ENCODE data around the gene IER3IP1.
"Not testable (repeated sequence)": the region's sequence is repeated elsewhere in the genome, so short reads cannot be mapped to it uniquely, and the experiment has no call there.

Gene IER3IP1, protein sequence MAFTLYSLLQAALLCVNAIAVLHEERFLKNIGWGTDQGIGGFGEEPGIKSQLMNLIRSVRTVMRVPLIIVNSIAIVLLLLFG

DNA sequence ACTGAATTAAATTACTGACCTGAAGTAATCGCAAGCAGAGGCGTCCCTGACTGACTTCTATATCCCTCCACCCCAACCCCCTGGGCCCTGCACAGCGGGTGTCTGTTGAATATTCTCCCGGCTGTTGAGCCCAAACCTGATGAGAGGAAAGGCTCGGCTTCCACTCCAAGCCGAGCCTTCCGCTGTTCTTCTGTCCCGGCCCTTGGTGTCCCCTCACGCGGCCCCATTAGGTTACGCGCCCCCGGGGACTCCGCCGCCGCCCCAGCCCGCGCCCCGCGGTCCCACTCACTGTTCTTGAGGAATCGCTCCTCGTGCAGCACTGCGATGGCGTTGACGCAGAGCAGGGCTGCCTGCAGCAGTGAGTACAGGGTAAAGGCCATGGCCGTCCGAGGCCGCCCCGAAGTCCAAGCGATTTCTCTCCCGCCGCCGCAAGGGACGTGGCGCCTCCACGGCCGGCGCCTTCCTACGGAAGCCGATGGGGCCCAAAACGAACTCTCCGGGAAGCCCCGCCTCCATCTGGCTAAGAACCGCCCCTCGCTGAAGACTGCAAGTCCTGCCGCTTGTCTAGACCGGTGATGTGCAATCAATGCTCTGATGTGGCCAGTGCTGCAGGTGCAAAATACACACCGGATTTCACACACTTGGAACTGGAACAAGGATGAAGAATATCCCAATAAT, at the start of gene IER3IP1:
Gene IER3IP1 (minus strand): TSS at position 467 of the 678 bp plus-strand sequence. CDS start 87 bp downstream, at position 380.
- Histone ChIP-seq H3K9ac (ENCODE audit: low read length) (peak within 1 kb of the TSS; percentile 95), H3K4me1 (ENCODE audit: control insufficient read depth, insufficient read depth, low read length) (peaks cover 14% of the 10 kb centered on the region), H3K4me3 (ENCODE audit: low read length) (peak within 1 kb of the TSS; percentile 82), H3K27me3 (ENCODE audit: control insufficient read depth, insufficient read depth, low read length) (no peaks in the 10 kb centered on the region), H3K36me3 (ENCODE audit: control insufficient read depth, insufficient read depth, low read length) (no peaks in the 10 kb centered on the region), H3K9me3 (ENCODE audit: control insufficient read depth, low read length) (no peaks in the 10 kb centered on the region)

DNA sequence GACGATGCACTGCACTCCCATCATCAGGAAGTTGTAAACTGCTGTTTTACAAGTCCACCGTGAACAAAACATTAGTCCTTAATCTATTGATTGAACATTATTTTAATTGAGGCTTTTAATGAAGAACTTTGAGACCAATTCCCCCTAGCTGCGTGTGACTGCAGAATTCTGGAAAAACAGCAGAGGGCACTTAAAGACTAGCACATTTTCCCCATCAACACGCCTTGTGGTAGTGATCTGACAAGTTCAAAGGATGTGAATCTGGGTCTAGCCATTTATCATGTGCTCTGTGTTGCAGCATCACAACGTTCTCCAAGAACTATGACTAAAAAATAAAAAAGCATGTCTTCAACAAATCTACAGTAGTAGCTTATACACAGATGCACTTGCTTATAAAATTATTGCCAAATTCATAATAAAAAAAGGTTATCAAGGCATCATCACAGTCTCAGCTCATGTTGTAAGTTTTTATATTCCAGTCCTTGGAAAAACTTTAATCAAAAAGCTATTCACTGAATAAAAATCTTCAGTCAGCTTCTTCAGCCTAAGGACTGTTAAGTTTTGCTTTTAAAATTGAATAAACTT, 39.5 kb upstream of the IER3IP1 start:
- Histone ChIP-seq H3K9ac (ENCODE audit: low read length) (no peak overlapping the region), H3K9me3 (ENCODE audit: control insufficient read depth, low read length) (no peaks in the 10 kb centered on the region), H3K4me3 (ENCODE audit: low read length) (no peak overlapping the region), H3K4me1 (ENCODE audit: control insufficient read depth, insufficient read depth, low read length) (no peaks in the 10 kb centered on the region), H3K36me3 (ENCODE audit: control insufficient read depth, insufficient read depth, low read length) (no peaks in the 10 kb centered on the region), H3K27me3 (ENCODE audit: control insufficient read depth, insufficient read depth, low read length) (peaks cover 3% of the 10 kb centered on the region)

DNA sequence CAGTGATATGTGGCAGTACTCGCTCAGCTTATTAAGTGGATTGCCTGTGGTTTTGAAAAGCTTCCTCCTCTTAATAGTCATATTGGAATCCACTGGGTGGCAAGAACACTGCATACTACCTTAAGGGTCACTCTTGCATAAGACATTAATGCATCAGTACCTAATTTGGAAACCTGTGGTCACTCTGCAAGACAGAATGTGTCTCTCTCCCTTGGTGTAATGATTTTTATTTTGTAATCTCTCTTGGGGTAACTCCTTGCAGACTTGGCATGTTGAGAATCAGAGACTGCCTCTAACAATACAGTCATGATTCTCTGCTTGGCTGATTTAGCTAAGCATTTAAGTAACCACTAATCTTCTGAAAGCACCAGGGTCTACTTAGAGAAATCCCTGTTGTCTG, 33.0 kb upstream of the IER3IP1 start:
- Histone ChIP-seq H3K4me1 (ENCODE audit: control insufficient read depth, insufficient read depth, low read length) (no peaks in the 10 kb centered on the region), H3K36me3 (ENCODE audit: control insufficient read depth, insufficient read depth, low read length) (no peaks in the 10 kb centered on the region), H3K27me3 (ENCODE audit: control insufficient read depth, insufficient read depth, low read length) (peaks cover 3% of the 10 kb centered on the region)

DNA sequence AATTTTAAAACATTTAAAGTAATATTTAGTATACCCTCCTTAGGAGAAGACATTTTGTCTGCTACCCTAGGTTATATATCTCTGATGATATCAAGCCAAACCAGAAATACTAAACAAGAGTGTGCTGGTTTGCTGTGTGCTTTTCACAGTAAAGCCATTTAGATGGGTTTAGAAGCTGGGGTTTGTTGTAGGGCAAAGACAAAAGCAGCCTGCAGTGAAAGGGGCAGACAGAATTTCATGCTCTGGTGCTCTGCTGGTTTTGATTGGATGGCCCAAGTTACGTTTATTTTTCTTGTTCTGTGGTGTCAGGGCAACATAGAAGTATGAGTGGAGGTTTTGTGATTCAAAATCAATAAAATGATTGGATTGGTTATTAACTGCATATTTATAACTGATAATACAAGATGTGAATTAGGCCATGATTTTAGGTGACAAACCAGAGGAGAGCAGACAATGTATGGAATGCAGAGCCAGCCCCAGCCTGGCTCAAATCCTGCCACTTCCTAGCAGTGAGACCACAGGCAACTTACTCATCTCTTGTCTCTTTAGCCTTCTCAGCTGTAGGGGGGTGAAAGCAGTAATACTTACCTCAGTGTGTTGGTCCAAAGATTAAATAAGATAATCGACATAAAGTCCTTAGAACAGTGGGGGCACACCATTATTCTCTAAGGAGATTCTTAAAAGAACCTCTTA, 30.9 kb upstream of the IER3IP1 start:
- Histone ChIP-seq H3K9me3 (ENCODE audit: control insufficient read depth, low read length) (no peaks in the 10 kb centered on the region), H3K4me1 (ENCODE audit: control insufficient read depth, insufficient read depth, low read length) (no peaks in the 10 kb centered on the region), H3K36me3 (ENCODE audit: control insufficient read depth, insufficient read depth, low read length) (no peaks in the 10 kb centered on the region), H3K4me3 (ENCODE audit: low read length) (no peak overlapping the region), H3K27me3 (ENCODE audit: control insufficient read depth, insufficient read depth, low read length) (no peaks in the 10 kb centered on the region), H3K9ac (ENCODE audit: low read length) (no peak overlapping the region)

More for the DNA sequence above, 33.0 kb upstream of the IER3IP1 start:
- H3K9ac ChIP-seq (ENCODE audit: low read length), result no peak overlapping the region
- no peaks in the 10 kb centered on the region for H3K9me3 ChIP-seq (ENCODE audit: control insufficient read depth, low read length)
- H3K4me3 ChIP-seq (ENCODE audit: low read length), result no peak overlapping the region

DNA sequence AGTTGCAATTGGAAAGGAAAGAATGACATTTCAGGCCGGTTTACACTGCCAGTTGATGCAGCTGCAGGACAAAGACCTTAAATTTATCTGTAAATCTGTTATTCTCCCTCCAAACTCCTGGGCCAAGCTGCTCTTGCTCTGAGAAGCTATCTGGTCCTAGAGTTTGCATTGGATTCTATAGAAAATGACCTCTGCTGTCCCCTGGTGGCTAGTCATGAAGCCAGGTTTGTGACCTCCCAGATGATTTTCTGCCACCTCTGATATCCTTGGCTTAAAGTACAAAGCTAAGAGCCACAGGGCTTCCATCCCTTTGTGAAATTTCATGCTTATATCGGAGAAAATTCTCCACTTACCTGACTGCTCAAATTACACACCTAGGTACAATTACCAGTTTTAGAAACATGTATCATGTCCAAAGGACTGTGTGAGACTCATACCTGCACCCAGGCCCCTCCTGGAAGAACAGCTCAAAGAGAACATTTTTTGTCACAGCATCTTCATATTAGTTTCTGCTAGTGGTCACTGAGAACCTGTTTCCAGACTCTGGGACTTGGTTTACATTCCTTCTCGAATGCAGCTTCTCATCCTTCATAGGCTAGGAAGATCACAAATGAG, 28.9 kb upstream of the IER3IP1 start:
- Histone ChIP-seq H3K4me3 (ENCODE audit: low read length) (no peak overlapping the region), H3K36me3 (ENCODE audit: control insufficient read depth, insufficient read depth, low read length) (no peaks in the 10 kb centered on the region), H3K9me3 (ENCODE audit: control insufficient read depth, low read length) (no peaks in the 10 kb centered on the region), H3K4me1 (ENCODE audit: control insufficient read depth, insufficient read depth, low read length) (no peaks in the 10 kb centered on the region), H3K27me3 (ENCODE audit: control insufficient read depth, insufficient read depth, low read length) (no peaks in the 10 kb centered on the region), H3K9ac (ENCODE audit: low read length) (no peak overlapping the region)

DNA sequence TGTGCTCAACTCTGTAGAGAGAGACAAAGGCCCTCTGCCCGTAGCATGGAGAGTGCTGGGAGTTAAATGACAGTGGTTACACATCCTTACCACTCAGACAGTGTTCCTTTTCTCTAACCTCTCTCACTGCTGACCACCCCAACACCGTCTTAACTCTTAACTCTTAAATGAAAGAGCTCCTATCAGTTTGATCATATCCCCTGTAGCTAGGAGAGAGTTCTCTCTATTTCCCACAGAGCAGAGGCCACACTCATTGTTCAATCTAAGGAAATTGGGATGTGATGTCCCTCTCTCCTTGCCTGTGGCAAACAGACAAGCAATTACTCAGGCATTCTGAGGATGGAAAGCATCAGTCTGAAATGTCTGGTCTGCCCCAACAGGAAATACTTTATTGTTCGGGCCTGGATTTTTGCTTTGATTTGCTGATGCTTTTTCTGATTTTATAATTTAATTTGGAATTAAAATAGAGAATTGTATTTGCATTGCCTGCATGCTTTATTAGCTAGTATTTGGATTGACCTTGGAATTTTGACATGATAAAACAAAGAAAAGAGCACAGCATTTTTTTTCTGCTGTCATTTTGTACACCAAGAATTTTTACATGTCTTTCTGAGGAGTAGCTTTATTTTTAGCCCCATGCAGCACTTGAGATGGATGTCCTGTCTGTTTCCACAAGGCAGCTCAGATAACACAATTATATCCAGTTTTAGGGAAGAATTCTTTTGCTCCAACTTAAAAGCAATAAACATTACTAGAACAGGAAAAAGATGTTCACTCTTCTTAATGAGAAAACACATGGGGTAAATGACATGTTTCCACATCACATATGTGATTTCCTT, 27.7 kb upstream of the IER3IP1 start:
- Histone ChIP-seq H3K4me1 (ENCODE audit: control insufficient read depth, insufficient read depth, low read length) (no peaks in the 10 kb centered on the region), H3K36me3 (ENCODE audit: control insufficient read depth, insufficient read depth, low read length) (no peaks in the 10 kb centered on the region), H3K27me3 (ENCODE audit: control insufficient read depth, insufficient read depth, low read length) (no peaks in the 10 kb centered on the region), H3K9ac (ENCODE audit: low read length) (no peak overlapping the region), H3K4me3 (ENCODE audit: low read length) (no peak overlapping the region), H3K9me3 (ENCODE audit: control insufficient read depth, low read length) (no peaks in the 10 kb centered on the region)

DNA sequence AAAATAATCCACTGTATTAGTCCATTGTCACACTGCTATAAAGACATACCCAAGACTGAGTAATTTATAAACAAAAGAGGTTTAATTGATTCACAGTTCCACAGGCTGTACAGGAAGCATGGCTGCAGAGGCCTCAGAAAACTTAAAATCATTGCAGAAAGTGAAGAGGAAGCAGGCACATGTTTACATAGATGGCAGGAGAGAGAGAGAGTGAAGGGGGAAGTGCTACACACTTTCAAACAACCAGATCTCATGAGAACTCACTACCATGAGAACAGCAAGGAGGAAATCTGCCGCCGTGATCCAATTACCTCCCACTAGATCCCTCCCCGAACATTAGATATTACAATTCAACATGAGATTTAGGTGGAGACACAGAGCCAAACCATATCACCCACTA, 19.8 kb upstream of the IER3IP1 start:
- H3K36me3 ChIP-seq (ENCODE audit: control insufficient read depth, insufficient read depth, low read length); H3K4me1 ChIP-seq (ENCODE audit: control insufficient read depth, insufficient read depth, low read length); H3K27me3 ChIP-seq (ENCODE audit: control insufficient read depth, insufficient read depth, low read length); H3K9ac ChIP-seq (ENCODE audit: low read length); H3K4me3 ChIP-seq (ENCODE audit: low read length); H3K9me3 ChIP-seq (ENCODE audit: control insufficient read depth, low read length): not testable (repeated sequence)

DNA sequence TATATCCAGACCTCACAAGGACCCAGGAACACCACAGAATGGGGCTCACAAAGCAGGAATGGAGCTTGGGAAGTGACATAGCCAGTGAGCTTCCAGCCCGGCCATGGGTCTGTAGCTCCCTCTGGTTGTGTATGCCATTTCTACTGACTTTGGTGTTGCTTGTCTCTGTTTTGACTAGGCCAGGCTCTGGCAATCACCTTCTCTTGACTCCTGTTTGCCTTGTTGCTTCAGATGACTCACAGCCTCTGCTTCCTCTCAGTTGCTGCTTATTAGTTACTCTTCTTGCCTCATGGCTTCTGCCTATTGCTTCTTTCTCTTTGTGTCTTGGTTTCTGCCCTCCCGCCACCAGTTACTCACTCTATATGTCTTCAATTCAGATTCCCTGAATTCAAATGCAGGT, 15.8 kb upstream of the IER3IP1 start:
- Histone ChIP-seq H3K36me3 (ENCODE audit: control insufficient read depth, insufficient read depth, low read length) (no peaks in the 10 kb centered on the region), H3K4me3 (ENCODE audit: low read length) (no peak overlapping the region), H3K9ac (ENCODE audit: low read length) (no peak overlapping the region), H3K27me3 (ENCODE audit: control insufficient read depth, insufficient read depth, low read length) (no peaks in the 10 kb centered on the region), H3K4me1 (ENCODE audit: control insufficient read depth, insufficient read depth, low read length) (no peaks in the 10 kb centered on the region), H3K9me3 (ENCODE audit: control insufficient read depth, low read length) (no peaks in the 10 kb centered on the region)

DNA sequence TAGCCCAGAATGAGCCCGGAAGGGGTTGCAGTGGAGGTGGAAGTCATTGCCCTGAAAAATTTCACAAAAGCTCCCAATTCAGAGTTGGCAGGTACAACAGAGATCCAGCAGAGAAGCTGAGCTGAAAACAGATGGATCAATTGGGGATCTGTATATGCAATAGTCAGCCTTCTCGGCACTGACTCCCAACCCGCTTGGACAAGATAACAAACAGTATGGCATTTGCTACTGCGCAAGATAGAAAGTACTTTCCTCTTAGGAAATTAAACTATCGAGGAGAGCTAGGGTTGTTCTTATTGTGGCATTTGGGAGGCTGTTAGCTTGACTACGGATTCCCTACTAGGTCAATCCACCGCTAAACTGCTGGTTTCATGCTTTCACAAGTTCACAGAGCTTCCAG, 11.6 kb upstream of the IER3IP1 start:
- Histone ChIP-seq H3K9ac (ENCODE audit: low read length) (no peak overlapping the region), H3K4me3 (ENCODE audit: low read length) (no peak overlapping the region), H3K4me1 (ENCODE audit: control insufficient read depth, insufficient read depth, low read length) (no peaks in the 10 kb centered on the region), H3K9me3 (ENCODE audit: control insufficient read depth, low read length) (no peaks in the 10 kb centered on the region), H3K36me3 (ENCODE audit: control insufficient read depth, insufficient read depth, low read length) (no peaks in the 10 kb centered on the region), H3K27me3 (ENCODE audit: control insufficient read depth, insufficient read depth, low read length) (no peaks in the 10 kb centered on the region)

DNA sequence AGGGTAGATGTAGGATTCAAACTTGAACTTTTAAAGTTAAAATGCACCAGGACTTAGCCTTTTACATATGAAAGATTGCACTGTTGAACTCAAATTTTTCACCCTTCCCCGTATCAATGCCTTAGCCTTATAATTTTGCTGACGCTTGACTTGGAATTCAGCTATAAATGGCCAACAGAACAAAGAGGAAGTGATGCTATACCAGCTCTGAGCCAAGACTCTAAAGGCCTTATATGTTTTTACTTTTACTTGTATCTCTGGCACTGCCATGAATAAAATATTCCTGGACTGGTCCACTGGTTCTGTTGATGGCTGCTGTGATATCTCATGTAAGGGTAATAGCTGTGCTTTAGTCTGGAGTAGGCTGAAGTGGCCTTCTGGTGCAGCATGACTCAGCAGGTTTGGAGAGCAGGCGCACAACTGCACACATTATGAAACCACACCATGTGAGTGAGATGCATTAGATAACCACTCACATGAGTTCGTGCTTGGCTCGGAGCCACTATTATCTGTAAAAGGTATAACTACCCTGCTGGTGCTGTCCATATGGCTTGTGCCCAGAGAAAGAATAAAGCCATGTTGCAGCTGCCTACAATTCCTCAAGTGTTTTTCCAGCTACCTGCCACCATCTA, 8.4 kb upstream of the IER3IP1 start:
- no peaks in the 10 kb centered on the region for H3K9me3 ChIP-seq (ENCODE audit: control insufficient read depth, low read length)
- H3K4me3 ChIP-seq (ENCODE audit: low read length), result no peak overlapping the region
- no peak overlapping the region for H3K9ac ChIP-seq (ENCODE audit: low read length)
- no peaks in the 10 kb centered on the region for H3K36me3 ChIP-seq (ENCODE audit: control insufficient read depth, insufficient read depth, low read length)
- H3K4me1 ChIP-seq (ENCODE audit: control insufficient read depth, insufficient read depth, low read length), result no peaks in the 10 kb centered on the region
- H3K27me3 ChIP-seq (ENCODE audit: control insufficient read depth, insufficient read depth, low read length), result no peaks in the 10 kb centered on the region

DNA sequence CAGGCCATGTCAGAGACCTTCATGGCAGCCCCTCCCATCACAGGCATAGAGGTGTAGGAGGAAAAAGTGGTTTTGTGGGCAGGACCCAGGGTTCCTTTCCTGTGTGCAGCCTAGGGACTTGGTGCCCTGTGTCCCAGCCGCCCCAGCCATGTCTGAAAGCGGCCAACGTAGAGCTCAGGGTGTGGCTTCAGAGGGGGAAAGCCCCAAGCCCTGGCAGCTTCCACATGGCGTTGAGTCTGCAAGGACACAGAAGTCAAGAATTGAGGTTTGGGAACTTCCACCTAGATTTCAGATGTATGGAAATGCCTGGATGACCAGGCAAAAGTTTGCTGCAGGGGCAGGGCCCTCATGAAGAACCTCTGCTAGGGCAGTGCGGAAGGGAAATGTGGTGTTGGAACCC, 6.0 kb upstream of the IER3IP1 start:
- not testable (repeated sequence) for H3K36me3 ChIP-seq (ENCODE audit: control insufficient read depth, insufficient read depth, low read length); H3K4me3 ChIP-seq (ENCODE audit: low read length); H3K9ac ChIP-seq (ENCODE audit: low read length); H3K9me3 ChIP-seq (ENCODE audit: control insufficient read depth, low read length); H3K27me3 ChIP-seq (ENCODE audit: control insufficient read depth, insufficient read depth, low read length); H3K4me1 ChIP-seq (ENCODE audit: control insufficient read depth, insufficient read depth, low read length)
